ENCODE measurements around the gene KCTD19.
A peak's percentile ranks its signal among the peaks of the same experiment; 100 is the strongest.

Gene KCTD19

GRCh38 chr16:67282447-67282805 lies 44.1 kb downstream of the KCTD19 start:
- no peak for DNase-seq

- no peak for DNase-seq
Measured at GRCh38 chr16:67281536-67282446, 44.8 kb downstream of the KCTD19 start.

DNA sequence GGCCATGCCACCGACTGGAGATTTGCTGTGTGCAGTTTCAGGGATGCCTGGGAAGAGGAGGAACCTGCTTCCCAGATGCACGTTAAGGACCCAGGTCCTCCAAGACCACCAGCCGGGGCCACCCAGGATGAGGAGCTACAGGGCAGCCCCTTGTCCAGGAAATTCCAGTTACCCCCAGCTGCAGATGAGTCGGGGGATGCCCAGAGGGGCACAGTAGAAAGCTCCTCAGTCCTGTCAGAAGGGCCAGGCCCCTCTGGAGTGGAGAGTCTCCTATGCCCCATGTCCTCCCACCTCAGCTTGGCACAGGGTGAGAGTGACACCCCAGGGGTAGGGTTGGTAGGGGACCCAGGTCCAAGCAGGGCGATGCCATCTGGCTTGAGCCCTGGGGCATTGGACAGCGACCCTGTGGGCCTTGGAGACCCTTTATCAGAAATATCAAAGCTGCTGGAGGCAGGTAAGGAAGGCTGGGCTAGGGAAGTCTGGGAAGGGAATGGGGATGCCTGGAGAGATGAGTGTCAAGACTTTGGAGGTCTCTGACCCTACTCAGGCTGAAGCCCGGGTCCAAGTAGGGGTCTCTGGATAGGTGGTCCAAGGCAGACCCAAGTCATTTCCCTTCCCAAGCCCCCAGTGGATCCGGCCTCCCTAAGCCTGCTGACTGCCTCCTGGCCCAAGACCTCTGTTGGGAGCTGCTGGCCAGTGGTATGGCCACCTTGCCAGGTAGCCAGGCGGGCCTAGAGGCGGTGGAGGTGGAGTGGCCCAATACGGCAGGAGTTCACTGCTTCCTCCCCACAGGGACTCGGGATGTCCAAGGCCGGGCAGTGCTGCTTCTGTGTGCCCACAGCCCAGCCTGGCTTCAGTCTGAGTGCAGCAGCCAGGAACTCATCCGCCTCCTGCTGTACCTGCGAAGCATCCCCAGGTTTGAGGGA lies 46.2 kb downstream of the KCTD19 start:
- no peak for DNase-seq

GRCh38 chr16:67279296-67280089 lies 47.0 kb downstream of the KCTD19 start, which contains the start of gene PLEKHG4:
PLEKHG4 (plus strand) TSS chr16:67279532; CDS start chr16:67280045, 513 bp downstream.
- peak; percentile 87 for DNase-seq

- DNase-seq, result peak; percentile 72
Measured at GRCh38 chr16:67278773-67279295, 47.7 kb downstream of the KCTD19 start.

GRCh38 chr16:67277999-67278772 lies 48.4 kb downstream of the KCTD19 start:
- DNase-seq, result no peak

- DNase-seq, result peak; percentile 54
Measured at GRCh38 chr16:67277294-67277998, 49.1 kb downstream of the KCTD19 start.

DNA sequence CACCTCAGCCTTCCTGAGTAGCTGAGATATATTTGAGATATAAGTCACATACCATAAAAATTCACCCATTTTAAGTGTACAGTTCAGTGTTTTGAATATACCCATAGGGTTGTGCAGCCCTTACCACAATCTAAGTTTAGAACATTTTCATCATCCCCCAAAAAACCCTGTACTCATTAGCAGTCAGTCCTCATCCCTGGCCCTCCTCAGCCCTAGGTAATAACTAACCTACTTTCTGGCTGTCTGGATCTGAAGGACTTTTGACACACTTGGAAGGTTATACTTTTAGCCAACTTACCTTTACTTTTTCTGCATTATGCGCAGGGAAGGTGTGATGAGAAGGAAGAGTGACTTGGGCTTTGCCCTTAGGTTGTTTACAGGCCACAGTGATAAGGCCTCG lies 51.2 kb downstream of the KCTD19 start:
- DNase-seq, result no peak

DNA sequence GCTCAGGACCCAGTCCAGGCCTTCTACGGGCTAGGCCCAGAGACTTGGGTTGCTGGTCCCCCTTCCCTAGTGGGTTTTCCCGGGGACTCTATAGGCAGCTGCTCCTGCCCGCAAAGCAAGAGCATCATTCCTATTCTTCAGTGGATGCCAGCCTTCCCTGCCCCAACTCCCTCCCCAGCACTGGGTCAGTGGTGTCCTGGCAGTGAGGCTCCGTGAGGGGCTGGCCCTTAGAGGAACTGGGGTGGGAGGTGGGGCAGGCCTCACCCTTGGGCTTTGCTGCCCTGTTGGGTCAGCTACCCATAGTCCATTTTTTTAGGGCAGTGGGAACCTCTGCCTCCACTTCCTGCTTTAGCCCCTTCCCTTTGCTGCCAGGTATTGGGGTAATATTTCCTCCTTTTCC lies 55.1 kb downstream of the KCTD19 start:
- no peak for DNase-seq

DNA sequence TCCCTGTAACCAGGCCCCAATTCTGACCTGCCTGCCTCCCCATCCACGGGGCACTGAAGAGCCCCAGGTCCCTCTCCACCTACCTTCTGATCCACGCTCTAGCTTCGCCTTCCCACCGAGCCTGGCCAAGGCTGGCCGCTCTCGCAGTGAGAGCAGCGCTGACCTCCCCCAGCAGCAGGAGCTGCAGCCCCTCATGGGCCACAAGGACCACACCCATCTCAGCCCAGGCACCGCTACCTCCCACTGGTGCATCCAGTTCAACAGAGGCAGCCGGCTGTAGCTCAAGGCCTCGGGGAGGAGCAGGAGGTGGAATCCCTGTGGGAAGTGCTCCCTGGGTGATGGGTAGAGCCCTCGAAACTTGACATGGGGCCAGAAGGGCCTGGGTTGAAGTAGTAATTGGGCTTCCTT lies 55.6 kb downstream of the KCTD19 start:
- DNase-seq, result no peak

- no peak for DNase-seq
Measured at GRCh38 chr16:67269766-67270165, 56.8 kb downstream of the KCTD19 start.

GRCh38 chr16:67268136-67268579 lies 58.4 kb downstream of the KCTD19 start:
- no peak for DNase-seq

DNA sequence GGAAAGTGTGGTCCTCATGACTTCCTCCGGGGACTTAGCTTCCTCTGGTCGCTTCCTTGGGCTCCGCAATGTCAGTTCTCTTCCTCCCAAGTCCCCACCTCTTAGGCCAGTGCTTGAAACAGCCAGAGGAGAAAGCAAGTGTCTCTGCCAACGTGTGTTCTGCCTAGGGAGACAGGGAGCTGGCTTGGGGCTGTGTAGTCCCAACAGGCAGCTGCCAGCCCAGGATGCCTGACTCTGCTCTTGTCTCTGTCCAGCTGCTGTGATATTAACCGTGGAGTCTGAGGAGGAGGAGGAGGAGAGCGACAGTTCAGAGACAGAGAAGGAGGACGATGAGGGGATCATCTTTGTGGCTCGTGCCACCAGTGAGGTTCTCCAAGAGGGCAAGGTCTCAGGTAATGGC lies 60.7 kb downstream of the KCTD19 start:
- no peak for DNase-seq

DNA sequence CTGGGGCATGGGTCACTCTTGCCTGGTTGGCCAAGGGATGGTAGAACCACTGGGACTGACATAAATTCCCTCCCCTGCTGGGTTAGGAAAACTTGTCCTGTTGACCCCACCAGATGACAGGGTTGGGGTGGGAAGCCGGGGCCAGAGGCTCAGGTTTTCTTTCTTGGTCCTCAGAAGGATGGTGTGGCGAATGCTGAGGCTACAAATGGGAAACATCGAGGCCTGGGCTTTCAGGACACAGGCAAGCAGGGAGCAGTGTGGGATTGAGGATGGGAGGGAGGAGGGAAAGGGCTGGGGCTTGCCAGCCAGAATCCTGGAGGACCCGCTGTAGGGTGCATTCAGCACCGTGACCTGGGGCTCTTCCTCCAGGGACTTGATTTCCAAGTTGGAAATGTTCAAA lies 61.7 kb downstream of the KCTD19 start:
- DNase-seq, result no peak

DNA sequence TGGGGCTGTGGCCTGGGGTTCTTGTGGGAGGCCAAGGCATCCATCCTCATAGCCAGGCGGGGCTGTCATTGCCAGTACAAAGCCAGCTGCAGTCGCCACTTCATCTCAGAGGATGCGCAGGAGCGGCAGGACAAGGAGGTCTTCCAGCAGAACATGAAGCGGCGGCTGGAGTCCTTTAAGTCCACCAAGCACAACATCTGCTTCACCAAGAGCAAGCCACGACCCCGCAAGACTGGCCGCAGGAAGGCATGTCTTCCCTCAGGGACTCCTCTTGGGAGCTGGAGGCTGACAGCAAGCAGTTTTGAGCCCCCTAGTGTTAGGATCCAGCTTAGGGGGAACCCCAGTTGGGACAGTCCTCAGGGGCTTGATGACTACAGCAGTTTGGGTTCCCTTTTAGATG lies 62.3 kb downstream of the KCTD19 start:
- no peak for DNase-seq

- DNase-seq, result no peak
Measured at GRCh38 chr16:67263201-67263600, 63.3 kb downstream of the KCTD19 start.

DNA sequence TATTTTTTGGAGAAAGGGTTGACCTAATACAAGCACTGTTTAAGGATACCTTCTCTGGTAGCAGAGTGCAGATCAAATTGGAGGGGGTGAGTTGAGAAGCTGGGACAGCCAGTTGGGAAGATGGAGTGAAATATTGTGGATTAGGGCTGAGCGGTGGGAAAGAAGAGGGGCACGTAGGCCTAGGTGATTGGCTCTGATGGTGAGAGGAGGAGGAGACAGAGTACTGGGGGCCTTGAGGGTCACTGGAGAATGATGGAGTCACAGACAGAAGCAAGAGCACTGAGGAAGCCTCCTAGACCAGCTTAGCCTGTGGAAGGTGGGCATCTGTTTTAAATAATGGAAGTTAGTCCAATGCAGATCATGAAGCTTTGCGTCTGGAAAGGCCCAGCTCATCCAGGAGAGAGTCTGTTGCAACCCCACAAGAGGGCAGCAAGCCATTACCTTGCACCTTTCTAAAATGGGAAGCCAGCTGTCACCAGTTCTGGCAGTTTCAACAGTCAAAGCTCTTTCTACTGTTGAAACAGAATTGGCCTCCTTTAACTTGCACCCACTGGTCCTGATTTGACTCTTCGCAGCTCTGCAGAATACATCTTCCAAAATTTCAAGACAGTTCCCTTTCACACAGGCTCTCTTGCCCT lies 66.0 kb downstream of the KCTD19 start:
- DNase-seq, result no peak

GRCh38 chr16:67259705-67260104 lies 66.8 kb downstream of the KCTD19 start:
- no peak for DNase-seq

- DNase-seq, result no peak
Measured at GRCh38 chr16:67258161-67258835, 68.2 kb downstream of the KCTD19 start.

All from stimulated activated CD8-positive, alpha-beta memory T cell treated with anti-CD3 and anti-CD28 coated beads, Interleukin-4, amount 100 ng/mL, for 48 hours (primary cell).